Adrenal gland (tissue), 5 donors: ENCODE results near the gene CCDC177.

Source experiments
- CTCF ChIP-seq, 6 experiments: fragments of 450-650 bp in 4 of 6; fragments of 200-600 bp in 2 of 6; sonication (generic) in 1 of 6; IDR thresholded peaks; 1 replicate in 5 of 6; 2 replicates in 1 of 6; pipeline versions ENCODE4 v1.5.1 to v1.8.0; 2016 to 2021; ENCODE audit warnings: antibody characterized with exemption in 6 of 6, mild to moderate bottlenecking in 2 of 6, moderate library complexity in 1 of 6
- POLR2A ChIP-seq, 2 donors: fragments of 450-650 bp; IDR thresholded peaks; one replicate each; pipeline ENCODE4 v1.6.1; 2017; ENCODE audit warnings: antibody characterized with exemption in 2 of 2, mild to moderate bottlenecking in 2 of 2, moderate library complexity in 1 of 2
- donor health status: DM: no; HTN: no; CAD: no.

GRCh38 chr14:69595336-69595735 is 20.7 kb upstream of the CCDC177 start:
- TF ChIP-seq CTCF (IDR thresholded peaks at IDR 0.05) (no peak), POLR2A (IDR thresholded peaks at IDR 0.05) (no peak)
